Measurements from ENCODE around the gene WDR41.
"Not testable (repeated sequence)": the region's sequence is repeated elsewhere in the genome, so short reads cannot be mapped to it uniquely, and the experiment has no call there.

Gene WDR41

DNA sequence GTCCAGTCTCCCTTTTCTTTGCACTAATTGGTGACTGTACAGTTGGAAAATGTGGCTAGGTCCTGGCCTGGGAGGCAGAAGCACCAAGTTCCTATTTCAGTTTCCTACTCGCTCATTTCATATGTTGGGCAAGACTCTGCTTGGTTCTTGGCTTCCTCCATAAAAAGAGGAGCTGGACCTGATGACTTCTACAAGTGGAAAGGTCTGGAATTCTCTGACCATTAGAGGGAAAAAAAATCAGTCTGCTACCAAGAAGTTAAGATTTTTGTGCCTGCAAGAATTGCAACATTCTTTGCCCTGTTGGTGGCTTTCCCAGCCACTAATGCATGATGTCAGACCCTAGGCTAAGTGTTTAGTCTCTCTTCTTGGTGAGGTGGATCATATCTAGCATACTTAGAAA is 91.5 kb downstream of the WDR41 start:
- DNase-seq, result no peak

DNA sequence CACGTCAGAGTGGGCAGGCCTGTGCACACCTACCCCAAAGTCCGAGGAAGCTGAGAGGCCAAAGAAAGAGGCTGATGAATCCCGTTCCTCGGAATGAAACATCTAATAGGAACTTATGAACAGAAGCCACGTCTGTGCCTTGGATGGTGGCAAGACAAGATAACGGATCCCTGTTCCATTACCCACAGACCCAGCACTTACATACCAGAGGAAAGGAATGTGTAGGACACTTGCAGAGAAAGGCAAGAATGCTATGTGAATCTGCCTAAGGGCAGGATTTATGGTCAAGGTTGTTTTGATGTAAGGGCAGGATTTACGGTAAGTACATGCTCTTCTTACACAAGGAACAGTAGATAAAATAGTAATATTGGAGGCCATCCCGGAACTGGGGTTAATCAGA is 93.2 kb downstream of the WDR41 start:
- DNase-seq, result no peak

DNA sequence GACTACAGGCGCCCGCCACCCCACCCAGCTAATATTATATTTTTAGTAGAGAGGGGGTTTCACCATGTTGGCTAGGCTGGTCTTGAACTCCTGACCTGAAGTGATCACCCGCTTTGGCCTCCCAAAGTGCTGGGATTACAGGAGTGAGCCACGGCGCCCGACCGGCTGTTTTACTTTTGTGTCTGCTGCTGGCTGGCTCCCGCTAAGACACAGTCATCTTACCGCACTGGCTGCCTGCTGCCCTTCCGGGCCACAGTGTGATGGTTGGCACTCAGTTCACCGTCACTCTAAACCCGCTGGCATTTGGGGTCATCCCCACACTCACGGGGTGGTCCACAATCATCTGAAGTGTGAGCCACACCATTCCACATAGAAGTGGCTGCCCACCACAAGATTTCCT is 93.7 kb downstream of the WDR41 start:
- DNase-seq, result no peak

DNA sequence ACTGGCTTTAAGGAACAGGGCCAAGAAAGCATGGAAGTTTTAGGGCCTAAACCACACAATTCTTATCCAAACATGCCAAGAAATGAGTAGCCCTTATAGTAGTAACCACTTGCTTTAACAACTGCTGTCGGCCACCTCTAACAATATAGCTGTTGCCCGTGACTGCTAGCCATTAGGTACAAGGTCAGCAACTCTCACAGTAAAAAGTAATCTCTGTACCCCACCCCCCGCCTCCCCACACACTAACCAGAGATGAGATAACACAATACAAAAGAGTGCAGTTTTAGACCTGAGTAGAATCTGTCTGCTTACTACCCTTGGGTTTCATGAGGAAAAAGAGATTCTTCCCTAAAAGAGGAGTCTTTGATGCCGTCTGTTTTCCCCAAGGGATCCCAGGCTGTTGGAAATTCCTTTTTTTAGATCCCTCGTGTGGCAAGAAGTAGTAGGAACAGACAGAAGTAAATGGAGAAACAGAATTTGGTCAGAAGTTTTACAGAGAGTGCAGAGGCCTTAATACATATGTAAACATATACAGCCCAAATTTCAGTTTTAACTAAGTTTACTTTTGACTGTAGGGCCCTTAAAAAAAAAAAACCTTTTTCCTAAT is 94.3 kb downstream of the WDR41 start:
- no peak for DNase-seq

DNA sequence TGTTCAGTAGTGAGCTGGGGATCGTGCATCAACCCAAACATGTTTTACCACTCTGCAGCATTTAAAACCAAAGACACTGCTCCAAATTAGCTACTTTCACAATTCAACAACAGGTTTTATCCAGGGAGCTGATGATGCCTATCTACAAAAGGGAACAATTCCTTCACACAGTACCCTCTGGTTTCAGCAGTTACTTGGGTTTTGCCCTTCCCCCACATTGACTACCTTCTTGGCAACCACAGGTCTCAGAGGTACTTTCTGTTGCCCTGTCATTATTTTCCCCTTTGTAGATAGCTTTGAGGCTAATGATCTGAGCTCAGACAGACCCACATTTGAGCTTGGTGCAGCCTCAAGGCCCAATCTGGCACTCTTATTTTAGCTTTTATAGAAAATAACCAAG is 96.1 kb downstream of the WDR41 start:
- DNase-seq, result no peak

DNA sequence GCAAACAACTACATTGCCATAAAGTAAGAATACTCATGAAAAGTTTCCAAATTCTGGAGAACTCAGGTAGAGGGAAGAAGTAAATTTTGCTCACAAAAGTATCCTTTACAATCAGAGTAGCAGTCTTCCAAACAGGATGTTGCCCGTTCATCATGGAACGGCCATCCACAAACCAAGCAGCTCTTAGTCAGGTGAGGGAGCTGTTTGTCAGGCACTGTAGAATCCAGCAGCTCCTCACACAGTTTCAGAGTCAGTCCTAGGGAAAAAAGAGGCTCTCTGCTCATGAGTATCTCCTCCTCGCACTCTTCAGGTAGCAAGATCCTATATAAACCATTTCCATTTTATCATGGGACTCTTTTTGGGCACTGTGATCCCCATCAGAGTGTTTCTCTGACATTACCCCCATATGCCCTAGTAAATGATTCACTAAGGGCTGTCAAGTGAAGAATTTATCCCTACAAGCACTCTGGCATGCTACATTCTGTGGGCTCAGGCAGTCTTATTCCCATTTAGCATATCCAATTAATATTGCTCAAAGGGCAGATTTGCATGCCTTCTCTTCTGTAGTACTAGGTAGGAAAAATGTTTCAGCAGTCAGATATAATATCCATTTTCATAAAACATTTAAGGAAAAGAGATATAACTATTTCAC is 97.9 kb downstream of the WDR41 start:
- no peak for DNase-seq

DNA sequence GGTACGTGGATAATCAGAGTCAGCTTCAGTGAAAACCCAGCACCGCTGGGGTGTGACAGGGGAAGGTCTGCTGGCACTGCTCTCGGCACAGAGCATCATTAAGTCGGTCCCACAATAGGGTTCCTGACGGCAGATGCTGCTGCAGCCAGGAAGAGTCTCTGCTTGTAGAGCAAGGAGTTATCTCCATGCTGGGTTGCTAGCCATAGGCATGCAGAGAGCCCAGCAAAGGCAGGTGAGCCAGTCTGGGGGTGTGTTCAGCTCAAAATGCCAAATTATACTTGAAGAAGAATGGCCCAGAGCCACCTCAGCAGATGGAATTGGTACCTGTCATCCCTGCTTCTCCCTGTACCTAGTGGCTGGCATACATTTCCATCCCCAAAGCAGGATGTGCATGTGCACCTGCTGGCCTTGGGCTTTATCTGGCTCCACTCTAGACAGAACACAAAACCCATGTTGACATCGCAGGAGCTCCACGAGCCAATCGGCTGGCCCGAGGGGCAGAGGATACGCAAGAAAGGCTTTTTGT is 100.8 kb downstream of the WDR41 start:
- DNase-seq, result no peak

DNA sequence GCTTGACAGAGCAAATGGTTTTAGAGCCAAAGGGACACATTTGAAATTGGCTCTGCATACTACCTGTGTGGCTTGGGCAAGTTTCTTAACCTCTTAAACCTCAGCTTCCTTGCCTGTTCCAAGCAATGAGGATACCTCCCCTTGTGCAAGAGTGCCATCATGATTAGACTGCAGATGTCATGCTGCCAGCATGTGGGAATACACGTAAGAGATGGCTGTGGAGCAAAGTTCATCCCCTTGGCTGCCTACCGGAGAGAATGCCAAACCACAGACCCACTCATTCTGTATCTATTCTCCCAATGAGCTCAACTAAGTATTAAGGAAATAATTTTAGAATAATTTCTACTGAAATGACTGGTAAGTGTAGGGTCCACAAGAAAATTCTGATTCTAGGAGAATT is 101.3 kb downstream of the WDR41 start:
- DNase-seq, result no peak

DNA sequence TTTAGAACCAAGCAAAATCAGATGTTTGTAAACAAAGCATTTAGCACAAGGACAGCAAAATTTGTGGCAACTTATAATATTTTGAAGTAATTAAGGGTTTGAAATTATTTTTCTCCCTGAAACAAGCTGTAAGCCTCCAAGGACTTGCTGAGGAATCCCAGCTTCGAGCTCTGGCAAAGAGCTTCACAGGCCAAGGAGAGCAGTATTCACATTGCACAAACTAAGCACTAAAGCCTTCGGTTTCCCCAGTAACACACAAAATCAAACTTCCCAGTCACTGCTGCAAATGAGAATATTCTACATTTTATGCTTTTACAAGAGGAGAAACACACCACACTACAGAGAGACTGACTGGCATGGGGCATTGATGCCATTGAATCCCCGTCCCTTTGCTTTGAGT is 101.9 kb downstream of the WDR41 start:
- DNase-seq, result no peak

DNA sequence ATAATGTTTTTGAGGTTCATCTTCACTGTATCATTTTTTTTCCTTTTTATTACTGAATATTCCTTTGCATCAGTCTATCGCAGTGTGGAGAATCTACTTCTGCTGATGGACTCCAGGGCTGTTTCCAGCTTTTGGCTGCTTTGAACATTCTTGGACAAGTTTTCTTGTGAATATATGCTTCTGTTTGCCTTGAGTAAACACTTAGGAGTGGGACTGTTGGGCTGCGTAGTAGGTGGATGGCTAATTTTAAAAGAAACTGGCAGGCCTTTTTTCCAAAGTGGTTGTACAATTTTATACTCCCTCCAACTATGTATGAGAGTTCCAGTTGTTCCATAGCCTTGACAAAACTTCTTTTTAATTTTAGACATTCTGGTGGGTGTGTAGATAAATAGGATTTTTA is 102.4 kb downstream of the WDR41 start:
- no peak for DNase-seq

DNA sequence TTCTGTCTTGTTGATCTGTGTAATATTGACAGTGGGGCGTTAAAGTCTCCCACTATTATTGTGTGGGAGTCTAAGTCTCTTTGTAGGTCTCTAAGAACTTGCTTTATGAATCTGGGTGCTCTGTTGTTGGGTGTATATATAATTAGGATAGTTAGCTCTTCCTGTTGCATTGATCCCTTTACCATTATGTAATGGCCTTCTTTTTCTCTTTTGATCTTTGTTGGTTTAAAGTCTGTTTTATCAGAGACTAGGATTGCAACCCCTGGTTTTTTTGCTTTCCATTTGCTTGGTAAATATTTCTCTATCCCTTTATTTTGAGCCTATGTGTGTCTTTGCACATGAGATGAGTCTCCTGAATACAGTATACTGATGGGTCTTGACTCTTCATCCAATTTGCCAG is 105.8 kb downstream of the WDR41 start:
- not testable (repeated sequence) for DNase-seq

DNA sequence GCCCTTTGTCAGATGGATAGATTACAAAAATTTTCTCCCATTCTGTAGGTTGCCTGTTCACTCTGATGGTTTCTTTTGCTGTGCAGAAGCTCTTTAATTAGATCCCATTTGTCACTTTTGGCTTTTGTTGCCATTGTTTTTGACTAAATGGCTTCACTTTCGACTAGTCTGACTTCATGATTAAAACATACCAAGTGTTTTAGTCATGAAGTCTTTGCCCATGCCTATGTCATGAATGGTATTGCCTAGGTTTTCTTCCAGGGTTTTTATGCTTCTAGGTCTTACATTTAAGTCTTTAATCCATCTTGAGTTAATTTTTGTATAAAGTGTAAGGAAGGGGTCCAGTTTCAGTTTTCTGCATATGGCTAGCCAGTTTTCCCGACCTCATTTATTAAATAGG is 108.8 kb downstream of the WDR41 start:
- DNase-seq, result not testable (repeated sequence)

Data from CD4-positive, alpha-beta T cell treated with Interferon alpha-2 for 1 hour (primary cell).